Measurements from ENCODE around the gene RANBP17.

GRCh38 chr5:171127314-171127713, 265.5 kb downstream of the RANBP17 start:
- TF ChIP-seq AEBP2 (tag by site-specific recombination; IDR thresholded peaks at IDR 0.05; ENCODE audit: borderline replicate concordance) (no peak), CTCF (tag by site-specific recombination; IDR thresholded peaks at IDR 0.05) (no peak), REST (tag by site-specific recombination; IDR thresholded peaks at IDR 0.05) (no peak), ZNF140 (tag by site-specific recombination; IDR thresholded peaks at IDR 0.05) (no peak), ZNF544 (tag by site-specific recombination; IDR thresholded peaks at IDR 0.05) (no peak), PRDM10 (tag by site-specific recombination; IDR thresholded peaks at IDR 0.05) (no peak), ZEB2 (tag by site-specific recombination; IDR thresholded peaks at IDR 0.05) (no peak), ATF2 (tag by site-specific recombination; IDR thresholded peaks at IDR 0.05; ENCODE audit: low read depth) (no peak), ZNF426 (tag by site-specific recombination; IDR thresholded peaks at IDR 0.05) (no peak), ZBTB20 (tag by site-specific recombination; IDR thresholded peaks at IDR 0.05) (no peak), FEZF1 (tag by site-specific recombination; IDR thresholded peaks at IDR 0.05) (no peak)
